CD4-positive, alpha-beta T cell treated with Interleukin-4 for 1 hour (primary cell): ENCODE results near the gene MSMO1.

Experiments
- DNase-seq, 2 donors: peaks; one replicate each; pipeline ENCODE4 v3.0.0-alpha.2; 2020 to 2022

Gene MSMO1

GRCh38 chr4:165361810-165362209, 34.3 kb downstream of the MSMO1 start:
- DNase-seq: no peak

- no peak for DNase-seq
These were observed 37.1 kb downstream of the MSMO1 start for GRCh38 chr4:165364452-165365080.

- no peak for DNase-seq
These were observed 39.6 kb downstream of the MSMO1 start for GRCh38 chr4:165367040-165367439.

GRCh38 chr4:165368114-165368513, 40.6 kb downstream of the MSMO1 start:
- no peak for DNase-seq

GRCh38 chr4:165368567-165368966, 41.1 kb downstream of the MSMO1 start:
- DNase-seq: no peak

- no peak for DNase-seq
These were observed 42.1 kb downstream of the MSMO1 start for GRCh38 chr4:165369522-165369921.

- DNase-seq: no peak
These were observed 43.1 kb downstream of the MSMO1 start for GRCh38 chr4:165370530-165370929.

- no peak for DNase-seq
These were observed 48.0 kb downstream of the MSMO1 start for GRCh38 chr4:165375465-165375864.

GRCh38 chr4:165378398-165378744, 50.9 kb downstream of the MSMO1 start:
- DNase-seq: no peak

- peak; percentile 31 to 58 for DNase-seq
These were observed 51.5 kb downstream of the MSMO1 start, which contains the start of gene CPE for GRCh38 chr4:165378745-165379677. Gene CPE, plus strand, starts transcription at chr4:165379008. Its CDS starts 214 bp downstream, at chr4:165379222.

GRCh38 chr4:165379678-165380064, 52.2 kb downstream of the MSMO1 start:
- DNase-seq: no peak

- no peak for DNase-seq
These were observed 53.3 kb downstream of the MSMO1 start for GRCh38 chr4:165380805-165381204.

GRCh38 chr4:165381821-165382373, 54.4 kb downstream of the MSMO1 start:
- DNase-seq: no peak

- DNase-seq: no peak
These were observed 55.2 kb downstream of the MSMO1 start for GRCh38 chr4:165382640-165383039.

GRCh38 chr4:165383591-165384073, 56.2 kb downstream of the MSMO1 start:
- no peak for DNase-seq

- no peak for DNase-seq
These were observed 56.7 kb downstream of the MSMO1 start for GRCh38 chr4:165384186-165384585.

- no peak for DNase-seq
These were observed 57.1 kb downstream of the MSMO1 start for GRCh38 chr4:165384598-165384997.

GRCh38 chr4:165385126-165385525, 57.7 kb downstream of the MSMO1 start:
- no peak for DNase-seq

GRCh38 chr4:165386328-165386727, 58.9 kb downstream of the MSMO1 start:
- no peak for DNase-seq

- no peak for DNase-seq
These were observed 61.3 kb downstream of the MSMO1 start for GRCh38 chr4:165388756-165389155.
